ENCODE data around the gene KRIT1. TPM values are rescaled to one million over a fixed set of nuclear protein-coding genes. Genes with fewer than 3 reads are reported as not detected.
A peak's percentile ranks its signal among the peaks of the same experiment; 100 is the strongest.

Gene KRIT1
- total RNA-seq (47.4 TPM), polyA plus RNA-seq (10 to 100 TPM; 14.4 to 20.9 (median 18.1) TPM)

- peak within 1 kb of the TSS; percentile 96 for H3K27ac ChIP-seq (ENCODE audit: insufficient read depth, low read length, poor library complexity, severe bottlenecking)
- DNase-seq (peak; percentile 83 to 93 (median 86)), ATAC-seq (ENCODE audit: low read depth in 2 of 2) (peak; percentile 84 to 85)
- Mint-ChIP-seq H3K4me1 (peaks cover 27 to 61% (median 41%) of the 10 kb centered on the region in 4 donors), H3K27me3 (no peaks in the 10 kb centered on the region), H3K9me3 (no peaks in the 10 kb centered on the region), H3K36me3 (peaks cover 9% of the 10 kb centered on the region), H3K27ac (peak within 1 kb of the TSS; percentile 100), H3K4me3 (peak within 1 kb of the TSS; percentile 99 to 100 (median 100))
- peaks cover 6% of the 10 kb centered on the region for H3K36me3 ChIP-seq (ENCODE audit: control insufficient read depth, insufficient read depth, low read length)
- H3K9me3 ChIP-seq (ENCODE audit: control insufficient read depth in 2 of 2, low read length in 2 of 2) = no peaks in the 10 kb centered on the region
- H3K27me3 ChIP-seq (ENCODE audit: control insufficient read depth, insufficient read depth, low read length) = no peaks in the 10 kb centered on the region
- H3K4me3 ChIP-seq (ENCODE audit: low read depth, low read length) = peak within 1 kb of the TSS; percentile 92
- H3K4me1 ChIP-seq (ENCODE audit: control insufficient read depth, insufficient read depth, low read length, poor library complexity, severe bottlenecking) = peaks cover 33% of the 10 kb centered on the region
Measured at GRCh38 chr7:92245487-92246359, at the start of gene KRIT1, which contains the start of gene ANKIB1. Gene KRIT1, minus strand, starts transcription at chr7:92245914. Its CDS starts 3,779 bp downstream, at chr7:92242135. Gene ANKIB1, plus strand, starts transcription at chr7:92245974. Its CDS starts 49,005 bp downstream, at chr7:92294979.

- Mint-ChIP-seq H3K4me3 (no peak overlapping the region), H3K9me3 (no peaks in the 10 kb centered on the region), H3K27me3 (no peaks in the 10 kb centered on the region), H3K4me1 (peaks cover 19 to 22% (median 20%) of the 10 kb centered on the region in 4 donors), H3K36me3 (peaks cover 20% of the 10 kb centered on the region), H3K27ac (no peak overlapping the region)
- Histone ChIP-seq H3K4me1 (ENCODE audit: control insufficient read depth, insufficient read depth, low read length, poor library complexity, severe bottlenecking) (no peaks in the 10 kb centered on the region), H3K36me3 (ENCODE audit: control insufficient read depth, insufficient read depth, low read length) (peaks cover 20% of the 10 kb centered on the region), H3K4me3 (ENCODE audit: low read depth, low read length) (no peak overlapping the region), H3K9me3 (ENCODE audit: control insufficient read depth in 2 of 2, low read length in 2 of 2) (no peaks in the 10 kb centered on the region), H3K27ac (ENCODE audit: insufficient read depth, low read length, poor library complexity, severe bottlenecking) (no peak overlapping the region), H3K27me3 (ENCODE audit: control insufficient read depth, insufficient read depth, low read length) (no peaks in the 10 kb centered on the region)
- ATAC-seq (ENCODE audit: low read depth in 2 of 2) = no peak
- no peak for DNase-seq
Measured at GRCh38 chr7:92295391-92295790, 49.7 kb upstream of the KRIT1 start.

- Histone ChIP-seq H3K9me3 (ENCODE audit: control insufficient read depth in 2 of 2, low read length in 2 of 2) (no peaks in the 10 kb centered on the region), H3K4me3 (ENCODE audit: low read depth, low read length) (no peak overlapping the region), H3K27ac (ENCODE audit: insufficient read depth, low read length, poor library complexity, severe bottlenecking) (no peak overlapping the region), H3K36me3 (ENCODE audit: control insufficient read depth, insufficient read depth, low read length) (peaks cover 19% of the 10 kb centered on the region), H3K4me1 (ENCODE audit: control insufficient read depth, insufficient read depth, low read length, poor library complexity, severe bottlenecking) (no peaks in the 10 kb centered on the region), H3K27me3 (ENCODE audit: control insufficient read depth, insufficient read depth, low read length) (no peaks in the 10 kb centered on the region)
- ATAC-seq (ENCODE audit: low read depth in 2 of 2) (no peak), DNase-seq (no peak)
- Mint-ChIP-seq H3K36me3 (peaks cover 17% of the 10 kb centered on the region), H3K4me3 (no peak overlapping the region), H3K27me3 (no peaks in the 10 kb centered on the region), H3K4me1 (peaks cover 23 to 32% (median 28%) of the 10 kb centered on the region in 4 donors), H3K27ac (peak overlapping the region in 2 of 3 donors; percentile 8 to 27), H3K9me3 (no peaks in the 10 kb centered on the region)
Measured at GRCh38 chr7:92293896-92294590, 48.3 kb upstream of the KRIT1 start.

GRCh38 chr7:92292981-92293380, 47.3 kb upstream of the KRIT1 start:
- peaks cover 13% of the 10 kb centered on the region for H3K36me3 Mint-ChIP-seq
- no peak overlapping the region for H3K27ac ChIP-seq (ENCODE audit: insufficient read depth, low read length, poor library complexity, severe bottlenecking)
- DNase-seq = no peak
- H3K9me3 Mint-ChIP-seq = no peaks in the 10 kb centered on the region
- H3K4me3 Mint-ChIP-seq = no peak overlapping the region
- H3K27ac Mint-ChIP-seq = no peak overlapping the region
- peaks cover 23 to 41% (median 35%) of the 10 kb centered on the region in 4 donors for H3K4me1 Mint-ChIP-seq
- no peaks in the 10 kb centered on the region for H3K9me3 ChIP-seq (ENCODE audit: control insufficient read depth in 2 of 2, low read length in 2 of 2)
- no peaks in the 10 kb centered on the region for H3K27me3 ChIP-seq (ENCODE audit: control insufficient read depth, insufficient read depth, low read length)
- H3K36me3 ChIP-seq (ENCODE audit: control insufficient read depth, insufficient read depth, low read length) = peaks cover 13% of the 10 kb centered on the region
- ATAC-seq (ENCODE audit: low read depth in 2 of 2) = no peak
- no peaks in the 10 kb centered on the region for H3K4me1 ChIP-seq (ENCODE audit: control insufficient read depth, insufficient read depth, low read length, poor library complexity, severe bottlenecking)
- H3K4me3 ChIP-seq (ENCODE audit: low read depth, low read length) = no peak overlapping the region
- no peaks in the 10 kb centered on the region for H3K27me3 Mint-ChIP-seq

GRCh38 chr7:92289321-92289720, 43.6 kb upstream of the KRIT1 start:
- no peaks in the 10 kb centered on the region for H3K9me3 ChIP-seq (ENCODE audit: control insufficient read depth in 2 of 2, low read length in 2 of 2)
- H3K27ac Mint-ChIP-seq = no peak overlapping the region
- no peak overlapping the region for H3K27ac ChIP-seq (ENCODE audit: insufficient read depth, low read length, poor library complexity, severe bottlenecking)
- H3K36me3 Mint-ChIP-seq = peaks cover 4% of the 10 kb centered on the region
- no peaks in the 10 kb centered on the region for H3K36me3 ChIP-seq (ENCODE audit: control insufficient read depth, insufficient read depth, low read length)
- H3K9me3 Mint-ChIP-seq = no peaks in the 10 kb centered on the region
- no peak for DNase-seq
- H3K27me3 ChIP-seq (ENCODE audit: control insufficient read depth, insufficient read depth, low read length) = no peaks in the 10 kb centered on the region
- ATAC-seq (ENCODE audit: low read depth in 2 of 2) = no peak
- no peak overlapping the region for H3K4me3 ChIP-seq (ENCODE audit: low read depth, low read length)
- H3K27me3 Mint-ChIP-seq = no peaks in the 10 kb centered on the region
- H3K4me1 Mint-ChIP-seq = peaks cover 33 to 59% (median 50%) of the 10 kb centered on the region in 4 donors
- no peak overlapping the region for H3K4me3 Mint-ChIP-seq
- no peaks in the 10 kb centered on the region for H3K4me1 ChIP-seq (ENCODE audit: control insufficient read depth, insufficient read depth, low read length, poor library complexity, severe bottlenecking)

- H3K27me3 ChIP-seq (ENCODE audit: control insufficient read depth, insufficient read depth, low read length) = no peaks in the 10 kb centered on the region
- Mint-ChIP-seq H3K4me1 (peaks cover 24 to 39% (median 28%) of the 10 kb centered on the region in 4 donors), H3K27me3 (no peaks in the 10 kb centered on the region), H3K27ac (no peak overlapping the region), H3K9me3 (peaks cover 0 to 5% (median 0%) of the 10 kb centered on the region in 7 donors), H3K4me3 (no peak overlapping the region), H3K36me3 (peaks cover 21% of the 10 kb centered on the region)
- peaks cover 3 to 6% of the 10 kb centered on the region in 2 experiments for H3K9me3 ChIP-seq (ENCODE audit: control insufficient read depth in 2 of 2, low read length in 2 of 2)
- H3K27ac ChIP-seq (ENCODE audit: insufficient read depth, low read length, poor library complexity, severe bottlenecking) = no peak overlapping the region
- no peaks in the 10 kb centered on the region for H3K4me1 ChIP-seq (ENCODE audit: control insufficient read depth, insufficient read depth, low read length, poor library complexity, severe bottlenecking)
- H3K4me3 ChIP-seq (ENCODE audit: low read depth, low read length) = no peak overlapping the region
- no peak for ATAC-seq (ENCODE audit: low read depth in 2 of 2)
- no peak for DNase-seq
- peaks cover 3% of the 10 kb centered on the region for H3K36me3 ChIP-seq (ENCODE audit: control insufficient read depth, insufficient read depth, low read length)
Measured at GRCh38 chr7:92282930-92283329, 37.2 kb upstream of the KRIT1 start.

GRCh38 chr7:92282221-92282814, 36.6 kb upstream of the KRIT1 start:
- no peaks in the 10 kb centered on the region for H3K27me3 ChIP-seq (ENCODE audit: control insufficient read depth, insufficient read depth, low read length)
- H3K4me3 Mint-ChIP-seq = no peak overlapping the region
- no peak for ATAC-seq (ENCODE audit: low read depth in 2 of 2)

More at GRCh38 chr7:92282221-92282814, 36.6 kb upstream of the KRIT1 start:
- Mint-ChIP-seq H3K27ac (no peak overlapping the region), H3K36me3 (peaks cover 20% of the 10 kb centered on the region), H3K4me1 (peaks cover 20 to 37% (median 25%) of the 10 kb centered on the region in 4 donors), H3K27me3 (no peaks in the 10 kb centered on the region), H3K9me3 (peaks cover 0 to 5% (median 0%) of the 10 kb centered on the region in 7 donors)
- Histone ChIP-seq H3K4me3 (ENCODE audit: low read depth, low read length) (no peak overlapping the region), H3K27ac (ENCODE audit: insufficient read depth, low read length, poor library complexity, severe bottlenecking) (no peak overlapping the region), H3K36me3 (ENCODE audit: control insufficient read depth, insufficient read depth, low read length) (peaks cover 3% of the 10 kb centered on the region), H3K9me3 (ENCODE audit: control insufficient read depth in 2 of 2, low read length in 2 of 2) (peaks cover 3 to 6% of the 10 kb centered on the region in 2 experiments), H3K4me1 (ENCODE audit: control insufficient read depth, insufficient read depth, low read length, poor library complexity, severe bottlenecking) (no peaks in the 10 kb centered on the region)
- DNase-seq = no peak
